ENCODE measurements around the gene CEP97. TPM values are rescaled to one million over a fixed set of nuclear protein-coding genes. Genes with fewer than 3 reads are reported as not detected.

The CEP97 gene
- total and polyA plus RNA-seq, 4 donors = 1.6 to 11.9 (median 5.7) TPM

DNA sequence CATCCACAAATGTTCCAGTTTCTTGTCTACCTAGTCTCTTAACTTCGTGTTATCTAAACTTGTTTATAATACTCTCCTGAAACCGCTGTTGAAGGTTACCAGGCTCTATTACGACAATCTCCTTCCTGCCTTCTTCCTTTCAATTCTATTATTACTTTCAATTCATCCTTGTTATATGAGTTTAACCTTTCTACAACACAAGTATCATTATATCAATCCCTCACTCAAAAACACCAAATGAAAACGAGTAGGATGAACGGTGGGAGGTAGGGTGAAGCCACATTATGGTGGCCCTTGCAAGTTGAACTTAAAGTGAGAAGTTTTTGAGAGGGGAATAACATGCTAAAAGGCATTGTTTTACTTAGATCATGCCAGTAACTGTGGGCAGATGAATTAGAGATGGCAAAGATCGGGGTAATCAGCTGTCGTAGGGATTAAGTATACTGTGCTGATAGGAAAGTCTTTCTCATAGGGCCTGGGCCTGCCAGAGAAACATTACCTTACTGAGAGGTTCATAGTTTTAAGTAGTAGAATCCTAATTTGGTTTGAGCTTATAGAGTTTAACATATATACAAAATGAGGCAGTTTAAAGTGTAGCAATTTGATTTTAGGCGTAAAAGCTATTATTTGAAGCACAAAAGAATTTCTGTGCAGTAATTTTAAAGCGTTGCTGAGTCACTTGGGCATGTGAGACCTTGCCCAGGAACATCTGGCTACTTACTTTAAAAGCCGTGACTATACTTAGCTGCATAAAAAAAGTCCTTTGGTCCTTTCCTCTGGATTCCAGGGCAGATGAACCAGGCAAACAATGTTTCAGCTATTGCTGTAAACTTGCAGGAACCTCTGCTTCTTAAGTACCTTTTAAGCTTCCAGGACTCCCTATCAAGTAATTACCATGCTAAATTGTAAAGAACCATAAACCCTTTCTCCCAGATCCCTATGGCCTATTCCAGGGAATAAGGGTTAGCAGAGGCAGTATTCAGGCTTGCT, 3.3 kb upstream of the CEP97 start:
- 65 to 66% methylated on average over 10 of the region's 10 CpGs for WGBS, 2 donors
- intact Hi-C loops (cut with DNase I) = no loop called here
- no peaks in the 10 kb centered on the region for H3K9me3 ChIP-seq (ENCODE audit: control insufficient read depth, low read length)
- no peak for ATAC-seq (ENCODE audit: low FRiP score)
- H3K27me3 ChIP-seq (ENCODE audit: control insufficient read depth in 1 of 2, insufficient read depth in 2 of 2, low read length in 1 of 2) = no peaks in the 10 kb centered on the region
- H3K4me1 ChIP-seq (ENCODE audit: control insufficient read depth in 1 of 2, insufficient read depth in 2 of 2, low read length in 2 of 2) = no peaks in the 10 kb centered on the region
- no peak overlapping the region for H3K4me3 ChIP-seq (ENCODE audit: low read length in 2 of 2)
- no peak for DNase-seq
- H3K27ac ChIP-seq (ENCODE audit: low read depth in 1 of 2, low read length in 2 of 2) = no peak overlapping the region
- H3K36me3 ChIP-seq (ENCODE audit: control insufficient read depth in 1 of 2, insufficient read depth in 2 of 2, low read length in 1 of 2) = no peaks in the 10 kb centered on the region

DNA sequence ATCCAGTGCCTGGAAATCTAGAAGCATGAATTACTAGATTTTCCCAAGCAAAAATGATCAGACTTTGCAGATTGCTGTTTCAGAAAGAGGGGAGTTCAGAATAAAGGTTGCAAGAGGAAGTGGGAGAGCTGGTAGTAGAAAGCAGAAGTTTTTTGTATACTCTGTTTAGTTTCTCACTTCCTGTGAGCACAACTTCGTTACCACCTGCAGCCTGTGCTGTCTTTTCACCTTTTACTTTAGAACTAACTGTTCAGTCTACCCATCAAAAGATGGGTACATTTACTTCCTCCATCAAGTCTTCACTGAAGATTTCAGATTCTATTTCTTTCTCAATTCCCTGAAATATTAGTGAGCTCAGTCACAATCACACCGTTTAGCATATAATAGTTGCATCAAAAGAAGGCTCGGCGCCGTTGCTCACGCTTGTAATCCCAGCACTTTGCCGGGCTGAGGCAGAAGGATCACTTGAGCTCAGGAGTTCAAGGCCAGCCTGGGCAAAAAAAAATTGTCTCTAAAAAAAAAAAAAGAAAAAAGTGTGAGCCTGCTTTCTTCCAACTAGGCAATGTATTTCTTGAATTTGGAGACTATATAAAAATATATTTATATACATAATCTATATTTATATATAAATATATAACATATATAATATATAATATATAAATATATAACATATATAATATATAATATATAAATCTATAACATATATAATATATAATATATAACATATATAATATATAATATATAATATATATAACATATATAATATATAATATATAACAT, 1.8 kb upstream of the CEP97 start:
- no peaks in the 10 kb centered on the region for H3K27me3 ChIP-seq (ENCODE audit: control insufficient read depth in 1 of 2, insufficient read depth in 2 of 2, low read length in 1 of 2)
- ATAC-seq (ENCODE audit: low FRiP score) (no peak), DNase-seq (no peak)
- H3K27ac ChIP-seq (ENCODE audit: low read depth in 1 of 2, low read length in 2 of 2) = peak overlapping the region in 1 of 2 donors; percentile 9
- no peaks in the 10 kb centered on the region for H3K4me1 ChIP-seq (ENCODE audit: control insufficient read depth in 1 of 2, insufficient read depth in 2 of 2, low read length in 2 of 2)
- no peaks in the 10 kb centered on the region for H3K9me3 ChIP-seq (ENCODE audit: control insufficient read depth, low read length)
- WGBS, 2 donors = 85 to 87% methylated on average over 7 of the region's 7 CpGs
- no peak overlapping the region for H3K4me3 ChIP-seq (ENCODE audit: low read length in 2 of 2)
- no peaks in the 10 kb centered on the region for H3K36me3 ChIP-seq (ENCODE audit: control insufficient read depth in 1 of 2, insufficient read depth in 2 of 2, low read length in 1 of 2)
- intact Hi-C loops (cut with DNase I) = no loop called here

DNA sequence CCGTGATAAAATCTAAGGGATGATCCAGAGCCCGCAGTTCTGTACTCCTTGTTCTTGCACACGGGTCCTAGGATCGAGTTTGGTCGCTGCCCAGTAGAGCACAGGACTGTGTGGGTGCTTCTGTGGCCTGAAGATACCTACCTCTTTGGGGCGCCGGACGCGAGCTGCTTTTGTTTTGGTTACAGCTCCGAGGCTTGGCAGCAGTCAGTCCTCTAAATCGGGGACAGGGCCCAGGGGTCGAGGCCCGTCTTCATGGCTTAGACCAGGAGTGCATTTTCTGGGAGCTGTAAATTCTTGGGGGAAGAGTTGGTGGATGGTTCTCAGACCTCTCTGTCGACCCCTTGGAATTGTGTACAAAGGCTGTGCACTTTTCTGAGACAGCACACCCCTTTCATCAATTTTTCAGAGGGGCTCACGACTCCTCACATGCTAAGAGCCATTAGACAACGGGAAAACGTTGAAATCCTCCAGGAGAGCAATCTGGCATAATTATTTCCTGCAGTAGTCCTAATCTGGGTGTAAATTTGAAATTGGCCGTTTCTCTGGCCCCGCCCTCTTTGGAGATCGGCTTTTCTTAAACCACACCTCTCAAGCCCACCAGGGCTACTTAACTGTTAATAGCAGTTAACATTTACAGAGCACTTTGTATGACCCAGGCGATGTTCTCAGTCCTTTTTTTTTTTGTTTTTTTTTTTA, 928 bp downstream of the CEP97 start:
- peak overlapping the region; percentile 91 for H3K4me3 ChIP-seq (ENCODE audit: low read length in 2 of 2)
- ATAC-seq (ENCODE audit: low FRiP score) = peak; percentile 47
- H3K27ac ChIP-seq (ENCODE audit: low read depth in 1 of 2, low read length in 2 of 2) = peak overlapping the region in 1 of 2 donors; percentile 33
- no peaks in the 10 kb centered on the region for H3K36me3 ChIP-seq (ENCODE audit: control insufficient read depth in 1 of 2, insufficient read depth in 2 of 2, low read length in 1 of 2)
- H3K27me3 ChIP-seq (ENCODE audit: control insufficient read depth in 1 of 2, insufficient read depth in 2 of 2, low read length in 1 of 2) = no peaks in the 10 kb centered on the region
- intact Hi-C loops (cut with DNase I) = loop anchor here in 1 of 2 donors (2.0 kb wide), 1 partner anchor 53 kb away; the partner anchor contains the start of gene NXPE3
- DNase-seq = peak; percentile 58 to 79
- H3K4me1 ChIP-seq (ENCODE audit: control insufficient read depth in 1 of 2, insufficient read depth in 2 of 2, low read length in 2 of 2) = no peaks in the 10 kb centered on the region
- WGBS, 2 donors = 1 to 2% methylated on average over 21 of the region's 21 CpGs
- no peaks in the 10 kb centered on the region for H3K9me3 ChIP-seq (ENCODE audit: control insufficient read depth, low read length)

DNA sequence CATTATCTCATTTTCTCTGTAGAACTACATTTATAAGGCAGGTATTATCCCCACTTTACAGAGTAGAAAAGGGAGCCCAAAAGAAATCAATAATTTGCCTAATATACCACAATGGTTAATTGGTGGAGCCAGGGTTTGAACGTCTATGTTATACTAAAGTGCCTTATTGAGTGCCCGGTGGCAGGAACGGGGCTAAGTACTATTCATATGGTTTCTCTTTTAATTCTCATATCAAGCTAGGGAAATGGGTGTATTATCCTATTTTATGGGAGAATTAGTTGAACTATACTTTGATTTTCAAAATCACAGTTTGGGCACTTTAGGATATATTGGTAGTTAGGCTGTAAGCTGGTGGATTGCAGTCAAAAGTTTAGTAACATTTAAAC, 1.5 kb downstream of the CEP97 start:
- DNase-seq (no peak), ATAC-seq (ENCODE audit: low FRiP score) (no peak)
- Histone ChIP-seq H3K36me3 (ENCODE audit: control insufficient read depth in 1 of 2, insufficient read depth in 2 of 2, low read length in 1 of 2) (no peaks in the 10 kb centered on the region), H3K27ac (ENCODE audit: low read depth in 1 of 2, low read length in 2 of 2) (no peak overlapping the region), H3K4me1 (ENCODE audit: control insufficient read depth in 1 of 2, insufficient read depth in 2 of 2, low read length in 2 of 2) (no peaks in the 10 kb centered on the region), H3K4me3 (ENCODE audit: low read length in 2 of 2) (peak overlapping the region; percentile 91), H3K9me3 (ENCODE audit: control insufficient read depth, low read length) (no peaks in the 10 kb centered on the region), H3K27me3 (ENCODE audit: control insufficient read depth in 1 of 2, insufficient read depth in 2 of 2, low read length in 1 of 2) (no peaks in the 10 kb centered on the region)
- intact Hi-C loops (cut with DNase I) = loop anchor here in 1 of 2 donors (2.0 kb wide), 1 partner anchor 53 kb away; the partner anchor contains the start of gene NXPE3
- WGBS, 2 donors = 21 to 28% methylated on average over 3 of the region's 3 CpGs

DNA sequence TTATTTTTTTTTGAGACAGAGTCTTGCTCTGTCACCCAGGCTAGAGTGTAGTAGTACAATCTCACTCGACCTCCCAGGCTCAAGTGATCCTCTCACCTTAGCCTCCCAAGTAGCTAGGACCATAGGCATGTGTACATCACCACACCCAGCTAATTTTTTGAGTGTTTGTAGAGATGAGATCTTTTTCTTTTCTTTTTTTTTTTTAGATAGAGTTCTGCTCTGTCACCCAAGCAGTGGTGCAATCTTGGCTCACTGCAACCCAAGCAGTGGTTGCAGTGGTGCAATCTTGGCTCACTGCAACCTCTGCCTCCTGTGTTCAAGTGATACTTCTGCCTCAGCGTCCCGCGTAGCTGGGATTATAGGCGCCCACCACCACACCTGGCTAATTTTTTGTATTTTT, 5.2 kb downstream of the CEP97 start:
- no peak overlapping the region for H3K4me3 ChIP-seq (ENCODE audit: low read length in 2 of 2)
- H3K27me3 ChIP-seq (ENCODE audit: control insufficient read depth in 1 of 2, insufficient read depth in 2 of 2, low read length in 1 of 2) = no peaks in the 10 kb centered on the region
- peaks cover 0 to 4% of the 10 kb centered on the region in 2 donors for H3K36me3 ChIP-seq (ENCODE audit: control insufficient read depth in 1 of 2, insufficient read depth in 2 of 2, low read length in 1 of 2)
- ATAC-seq (ENCODE audit: low FRiP score) (no peak), DNase-seq (no peak)
- H3K9me3 ChIP-seq (ENCODE audit: control insufficient read depth, low read length) = no peaks in the 10 kb centered on the region
- intact Hi-C loops (cut with DNase I) = no loop called here
- H3K4me1 ChIP-seq (ENCODE audit: control insufficient read depth in 1 of 2, insufficient read depth in 2 of 2, low read length in 2 of 2) = no peaks in the 10 kb centered on the region
- 94 to 97% methylated on average over 5 of the region's 5 CpGs for WGBS, 2 donors
- H3K27ac ChIP-seq (ENCODE audit: low read depth in 1 of 2, low read length in 2 of 2) = no peak overlapping the region

DNA sequence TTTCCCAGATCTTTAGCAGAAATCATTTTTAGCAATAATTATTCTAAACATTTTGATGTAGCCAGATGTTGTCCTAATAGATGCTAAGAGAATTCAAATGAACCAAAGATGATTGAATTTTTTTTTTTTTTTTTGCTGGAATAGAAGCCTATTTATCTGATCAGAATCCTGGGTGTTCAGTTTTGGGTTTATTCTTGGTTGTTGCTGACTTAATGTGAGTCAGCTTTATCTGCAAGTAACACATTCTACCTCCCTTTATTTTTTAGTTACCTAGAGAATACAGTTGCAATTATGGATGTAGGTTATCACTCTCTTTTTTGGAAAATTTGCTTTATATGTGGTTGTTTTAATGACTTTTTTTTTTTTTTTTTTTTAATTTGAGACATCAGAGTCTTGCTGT, 6.4 kb downstream of the CEP97 start:
- H3K4me3 ChIP-seq (ENCODE audit: low read length in 2 of 2) = no peak overlapping the region
- no peak overlapping the region for H3K27ac ChIP-seq (ENCODE audit: low read depth in 1 of 2, low read length in 2 of 2)
- no peaks in the 10 kb centered on the region for H3K27me3 ChIP-seq (ENCODE audit: control insufficient read depth in 1 of 2, insufficient read depth in 2 of 2, low read length in 1 of 2)
- intact Hi-C loops (cut with DNase I) = no loop called here
- DNase-seq = no peak
- H3K9me3 ChIP-seq (ENCODE audit: control insufficient read depth, low read length) = no peaks in the 10 kb centered on the region
- ATAC-seq (ENCODE audit: low FRiP score) = no peak
- peaks cover 1 to 4% of the 10 kb centered on the region in 2 donors for H3K36me3 ChIP-seq (ENCODE audit: control insufficient read depth in 1 of 2, insufficient read depth in 2 of 2, low read length in 1 of 2)
- no peaks in the 10 kb centered on the region for H3K4me1 ChIP-seq (ENCODE audit: control insufficient read depth in 1 of 2, insufficient read depth in 2 of 2, low read length in 2 of 2)

DNA sequence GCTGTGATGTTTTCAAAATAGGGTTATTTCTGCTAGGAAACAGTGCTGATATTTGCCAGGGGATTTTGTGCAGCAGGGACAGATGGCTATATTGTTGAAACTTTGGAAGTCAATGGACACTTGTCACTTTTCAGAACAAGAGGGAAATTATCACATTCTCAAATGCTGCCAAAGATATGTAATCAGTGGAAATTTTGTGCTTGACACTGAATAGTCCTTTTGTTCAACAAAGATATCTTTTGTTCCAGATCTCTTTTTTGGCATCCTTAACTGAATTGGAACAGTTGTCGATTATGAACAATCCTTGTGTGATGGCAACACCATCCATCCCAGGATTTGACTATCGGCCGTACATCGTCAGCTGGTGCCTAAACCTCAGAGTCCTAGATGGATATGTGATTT, 7.8 kb downstream of the CEP97 start:
- no peak for DNase-seq
- Histone ChIP-seq H3K27ac (ENCODE audit: low read depth in 1 of 2, low read length in 2 of 2) (no peak overlapping the region), H3K36me3 (ENCODE audit: control insufficient read depth in 1 of 2, insufficient read depth in 2 of 2, low read length in 1 of 2) (peaks cover 1 to 7% of the 10 kb centered on the region in 2 donors), H3K27me3 (ENCODE audit: control insufficient read depth in 1 of 2, insufficient read depth in 2 of 2, low read length in 1 of 2) (no peaks in the 10 kb centered on the region), H3K9me3 (ENCODE audit: control insufficient read depth, low read length) (no peaks in the 10 kb centered on the region), H3K4me3 (ENCODE audit: low read length in 2 of 2) (no peak overlapping the region), H3K4me1 (ENCODE audit: control insufficient read depth in 1 of 2, insufficient read depth in 2 of 2, low read length in 2 of 2) (no peaks in the 10 kb centered on the region)
- no peak for ATAC-seq (ENCODE audit: low FRiP score)
- intact Hi-C loops (cut with DNase I) = no loop called here
- WGBS, 2 donors = 96 to 97% methylated on average over 4 of the region's 4 CpGs

DNA sequence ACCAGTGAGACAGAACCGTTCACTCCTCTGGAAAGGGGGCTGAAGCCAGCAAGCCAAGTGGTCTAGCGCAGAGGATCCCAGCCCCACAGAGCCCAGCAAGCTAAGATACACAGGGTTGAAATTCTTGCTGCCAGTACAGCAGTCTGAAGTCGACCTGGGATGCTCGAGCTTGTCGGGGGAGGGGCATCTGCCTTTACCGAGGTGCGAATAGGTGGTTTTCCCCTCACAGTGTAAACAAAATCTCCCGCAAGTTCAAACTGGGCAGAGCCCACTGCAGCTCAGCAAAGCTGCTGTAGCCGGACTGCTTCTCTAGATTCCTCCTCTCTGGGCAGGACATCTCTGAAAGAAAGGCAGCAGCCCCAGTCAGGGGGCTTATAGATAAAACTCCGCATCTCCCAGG, 11.4 kb downstream of the CEP97 start:
- WGBS, 2 donors = 98 to 99% methylated on average over 10 of the region's 10 CpGs
- intact Hi-C loops (cut with DNase I) = no loop called here
- Histone ChIP-seq H3K4me3 (ENCODE audit: low read length in 2 of 2) (no peak overlapping the region), H3K27me3 (ENCODE audit: control insufficient read depth in 1 of 2, insufficient read depth in 2 of 2, low read length in 1 of 2) (no peaks in the 10 kb centered on the region), H3K36me3 (ENCODE audit: control insufficient read depth in 1 of 2, insufficient read depth in 2 of 2, low read length in 1 of 2) (peaks cover 1 to 7% of the 10 kb centered on the region in 2 donors), H3K9me3 (ENCODE audit: control insufficient read depth, low read length) (no peaks in the 10 kb centered on the region), H3K27ac (ENCODE audit: low read depth in 1 of 2, low read length in 2 of 2) (no peak overlapping the region), H3K4me1 (ENCODE audit: control insufficient read depth in 1 of 2, insufficient read depth in 2 of 2, low read length in 2 of 2) (no peaks in the 10 kb centered on the region)
- no peak for DNase-seq
- ATAC-seq (ENCODE audit: low FRiP score) = no peak
